Natural killer cell (primary cell): ENCODE data around the gene MTRR. TPM values are rescaled to one million over a fixed set of nuclear protein-coding genes. Genes with fewer than 3 reads are reported as not detected.
A peak's percentile ranks its signal among the peaks of the same experiment; 100 is the strongest.

Experiments used
- ATAC-seq, 3 donors: fragments of 150-1000 bp in 2 of 3; fragments of 200-7000 bp in 1 of 3; cut with Tn5 transposase; 1 replicate in 1 of 3; 2 replicates in 2 of 3; pipeline ENCODE4 v1.10.0; 2021; ENCODE audit warnings: mild to moderate bottlenecking in 2 of 3, moderate library complexity in 2 of 3
- DNase-seq, 2 donors: peaks; one replicate each; pipeline versions ENCODE4 v3.0.0 to v3.0.0-alpha.2; 2013 to 2021; ENCODE audit warnings: mixed read lengths in 1 of 2
- H3K27ac ChIP-seq: one replicate; pipeline ENCODE4 v1.5.1; 2013; ENCODE audit warnings: mild to moderate bottlenecking, low read length
- H3K27me3 ChIP-seq: one replicate; pipeline ENCODE4 v1.6.1; 2013; ENCODE audit warnings: low read length; ENCODE audit not compliant: control insufficient read depth, insufficient read depth
- H3K36me3 ChIP-seq: one replicate; pipeline ENCODE4 v1.6.1; 2013; ENCODE audit warnings: low read length; ENCODE audit not compliant: control insufficient read depth, insufficient read depth
- H3K4me1 ChIP-seq: one replicate; pipeline ENCODE4 v1.6.1; 2013; ENCODE audit warnings: low read length; ENCODE audit not compliant: control insufficient read depth, insufficient read depth
- H3K4me3 ChIP-seq: one replicate; pipeline ENCODE4 v1.5.1; 2013; ENCODE audit warnings: low read length
- H3K9me3 ChIP-seq: one replicate; pipeline ENCODE4 v1.6.1; 2013; ENCODE audit warnings: low read length; ENCODE audit not compliant: control insufficient read depth, insufficient read depth
- H3K27ac Mint-ChIP-seq, 2 donors: one replicate each; pipeline ENCODE4 v1.8.0; 2022; ENCODE audit warnings: mild to moderate bottlenecking in 2 of 2, mixed read lengths in 2 of 2, moderate library complexity in 1 of 2
- H3K27me3 Mint-ChIP-seq, 2 donors: one replicate each; pipeline ENCODE4 v1.8.0; 2022; ENCODE audit warnings: low read depth in 2 of 2, mixed read lengths in 2 of 2
- H3K36me3 Mint-ChIP-seq: one replicate; pipeline ENCODE4 v1.8.0; 2022; ENCODE audit warnings: mixed read lengths
- H3K4me1 Mint-ChIP-seq, 2 donors: one replicate each; pipeline ENCODE4 v1.8.0; 2022; ENCODE audit warnings: mixed read lengths in 2 of 2
- H3K4me3 Mint-ChIP-seq: one replicate; pipeline ENCODE4 v1.8.0; 2022; ENCODE audit warnings: mild to moderate bottlenecking, moderate library complexity, mixed read lengths
- H3K9me3 Mint-ChIP-seq, 2 donors: one replicate each; pipeline ENCODE4 v1.8.0; 2022; ENCODE audit warnings: mixed read lengths in 2 of 2
- WGBS: methylation state at CpG from one replicate; pipeline ENCODE4 v1.1.7; 2013; ENCODE audit warnings: missing lambda C conversion rate; ENCODE audit not compliant: insufficient coverage; 5-methylcytosine and 5-hydroxymethylcytosine counted together
- intact Hi-C: fragments of 100-400 bp; cut with micrococcal nuclease; formaldehyde crosslinking; loops from one replicate; pipeline ENCODE4 v1.14.2; 2022
- total RNA-seq, 4 donors: library from RNA; stranded (reverse); fragments of 120-200 nt in 1 of 4; gene quantifications; one replicate each; pipeline versions ENCODE4 v1.2.3 to v1.2.4, GENCODE V29; 2013 to 2022
- TF ChIP-seq, protein P1 (sequence below): fragments of 200-600 bp; IDR thresholded peaks from one replicate; pipeline ENCODE4 v1.8.0; 2022; ENCODE audit warnings: antibody characterized with exemption

MTRR gene
- 10 to 100 TPM; 55.7 to 78.4 (median 69.9) TPM for total RNA-seq
- total RNA-seq (2013), result 53.6 TPM

DNA sequence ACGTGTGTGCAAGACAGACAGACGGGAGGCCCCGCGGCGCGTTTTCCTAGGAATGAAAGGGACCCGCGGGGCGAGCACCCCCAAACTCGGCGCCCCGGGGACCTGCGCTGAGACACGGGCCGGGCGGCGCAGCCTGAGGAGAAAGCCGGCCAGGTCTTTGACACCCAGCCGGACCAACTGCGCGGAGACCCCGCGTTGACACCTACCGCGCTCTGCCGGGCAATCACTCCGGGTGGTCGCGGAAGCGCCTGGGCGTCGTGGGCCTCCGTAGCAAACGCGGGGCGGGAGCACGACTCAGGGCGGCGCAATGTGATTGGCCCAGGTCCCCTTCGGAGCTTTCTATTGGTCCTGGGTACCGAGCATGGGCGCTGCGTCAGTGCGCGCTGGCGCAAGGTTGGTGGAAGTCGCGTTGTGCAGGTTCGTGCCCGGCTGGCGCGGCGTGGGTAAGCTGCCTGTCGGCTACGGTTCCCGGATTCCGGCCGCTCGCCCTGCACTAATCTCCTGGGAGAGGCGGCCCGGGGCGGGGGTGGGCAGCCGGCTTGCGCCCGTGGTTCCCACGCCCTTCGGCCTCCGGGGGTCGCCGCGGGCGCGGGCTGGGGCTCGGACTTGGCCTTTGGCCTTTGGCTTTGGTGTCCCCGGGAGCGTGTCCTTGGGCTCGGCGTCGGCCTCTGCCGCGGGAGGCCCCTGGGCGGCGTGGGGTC, at the start of gene MTRR, which contains the start of gene FASTKD3:
TSS of gene MTRR (plus strand) at position 376 of the 701 bp plus-strand sequence. CDS start 1,647 bp downstream, outside the sequence.
TSS of gene FASTKD3 (minus strand) at position 259 of the 701 bp plus-strand sequence. CDS start 948 bp downstream, outside the sequence.
- peak; percentile 89 to 95 for DNase-seq
- Mint-ChIP-seq H3K9me3 (no peaks in the 10 kb centered on the region), H3K36me3 (no peaks in the 10 kb centered on the region), H3K4me3 (peak within 1 kb of the TSS; percentile 92), H3K4me1 (peaks cover 68 to 73% of the 10 kb centered on the region in 2 donors), H3K27ac (peak within 1 kb of the TSS; percentile 83 to 87), H3K27me3 (no peaks in the 10 kb centered on the region)
- TF ChIP-seq, protein P1, sequence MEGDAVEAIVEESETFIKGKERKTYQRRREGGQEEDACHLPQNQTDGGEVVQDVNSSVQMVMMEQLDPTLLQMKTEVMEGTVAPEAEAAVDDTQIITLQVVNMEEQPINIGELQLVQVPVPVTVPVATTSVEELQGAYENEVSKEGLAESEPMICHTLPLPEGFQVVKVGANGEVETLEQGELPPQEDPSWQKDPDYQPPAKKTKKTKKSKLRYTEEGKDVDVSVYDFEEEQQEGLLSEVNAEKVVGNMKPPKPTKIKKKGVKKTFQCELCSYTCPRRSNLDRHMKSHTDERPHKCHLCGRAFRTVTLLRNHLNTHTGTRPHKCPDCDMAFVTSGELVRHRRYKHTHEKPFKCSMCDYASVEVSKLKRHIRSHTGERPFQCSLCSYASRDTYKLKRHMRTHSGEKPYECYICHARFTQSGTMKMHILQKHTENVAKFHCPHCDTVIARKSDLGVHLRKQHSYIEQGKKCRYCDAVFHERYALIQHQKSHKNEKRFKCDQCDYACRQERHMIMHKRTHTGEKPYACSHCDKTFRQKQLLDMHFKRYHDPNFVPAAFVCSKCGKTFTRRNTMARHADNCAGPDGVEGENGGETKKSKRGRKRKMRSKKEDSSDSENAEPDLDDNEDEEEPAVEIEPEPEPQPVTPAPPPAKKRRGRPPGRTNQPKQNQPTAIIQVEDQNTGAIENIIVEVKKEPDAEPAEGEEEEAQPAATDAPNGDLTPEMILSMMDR, result no peak
- peak within 1 kb of the TSS; percentile 72 for H3K4me3 ChIP-seq
- peak; percentile 98 to 100 (median 99) for ATAC-seq
- H3K9me3 ChIP-seq, result no peaks in the 10 kb centered on the region
- peak within 1 kb of the TSS; percentile 61 for H3K27ac ChIP-seq
- peaks cover 12% of the 10 kb centered on the region for H3K36me3 ChIP-seq
- peaks cover 10% of the 10 kb centered on the region for H3K4me1 ChIP-seq
- no peaks in the 10 kb centered on the region for H3K27me3 ChIP-seq
- intact Hi-C loops, result no loop called here
- WGBS, result under 1% methylated on average over 83 of the region's 83 CpGs

DNA sequence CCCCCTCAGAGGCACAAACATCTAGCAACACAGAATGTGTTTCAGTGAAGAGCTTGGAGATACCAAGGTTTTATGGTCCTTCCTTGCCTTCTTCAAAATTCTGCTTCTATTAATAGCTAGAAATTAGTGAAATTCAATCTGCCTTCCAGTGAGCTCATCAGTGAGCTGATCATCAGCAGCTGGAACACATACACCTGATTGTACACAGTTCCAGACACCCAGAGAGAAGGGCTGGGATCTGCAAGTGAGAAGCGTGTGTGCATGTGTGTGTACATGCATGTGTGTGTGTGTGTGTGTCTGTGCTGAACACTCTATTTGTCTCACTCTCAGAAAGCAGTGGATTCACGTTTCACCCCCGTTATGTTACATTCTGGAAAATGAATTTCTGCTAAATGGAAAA, 46.5 kb upstream of the MTRR start:
- intact Hi-C loops, result no loop called here
- Histone ChIP-seq H3K9me3 (no peaks in the 10 kb centered on the region), H3K27ac (no peak overlapping the region), H3K4me1 (no peaks in the 10 kb centered on the region), H3K4me3 (no peak overlapping the region), H3K27me3 (no peaks in the 10 kb centered on the region), H3K36me3 (no peaks in the 10 kb centered on the region)
- TF ChIP-seq, protein P1, result no peak
- Mint-ChIP-seq H3K4me3 (no peak overlapping the region), H3K27me3 (peaks cover 8 to 15% of the 10 kb centered on the region in 2 donors), H3K9me3 (no peaks in the 10 kb centered on the region), H3K4me1 (peaks cover 0 to 3% of the 10 kb centered on the region in 2 donors), H3K36me3 (no peaks in the 10 kb centered on the region), H3K27ac (no peak overlapping the region)
- DNase-seq, result no peak
- ATAC-seq, result no peak
- WGBS, result 80% methylated on average over 3 of the region's 3 CpGs

DNA sequence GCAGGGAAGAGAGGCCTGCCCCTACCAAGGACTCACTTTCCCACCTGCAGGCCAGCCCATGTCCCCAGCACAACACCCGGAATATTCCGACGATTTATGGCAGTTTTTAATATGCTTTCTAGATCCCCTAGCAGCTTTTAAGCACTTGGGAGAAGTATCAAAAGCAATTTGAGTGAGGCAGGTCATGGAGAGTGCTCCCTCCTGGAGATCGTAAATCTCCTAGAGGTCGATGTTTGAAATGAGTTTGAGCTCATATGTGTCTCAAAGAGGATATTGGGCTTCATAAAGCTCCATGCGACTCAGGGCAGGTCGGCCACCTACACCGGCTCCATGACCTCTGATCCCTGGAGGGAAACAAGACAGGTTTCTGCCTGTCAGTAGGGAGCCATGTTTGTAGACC, 45.4 kb upstream of the MTRR start:
- 89% methylated on average over 8 of the region's 8 CpGs for WGBS
- DNase-seq, result no peak

More for the DNA sequence above, 45.4 kb upstream of the MTRR start:
- Histone ChIP-seq H3K27me3 (no peaks in the 10 kb centered on the region), H3K4me1 (no peaks in the 10 kb centered on the region), H3K9me3 (no peaks in the 10 kb centered on the region), H3K36me3 (no peaks in the 10 kb centered on the region), H3K27ac (no peak overlapping the region), H3K4me3 (no peak overlapping the region)
- Mint-ChIP-seq H3K27ac (no peak overlapping the region), H3K4me1 (peaks cover 0 to 3% of the 10 kb centered on the region in 2 donors), H3K36me3 (no peaks in the 10 kb centered on the region), H3K9me3 (no peaks in the 10 kb centered on the region), H3K4me3 (no peak overlapping the region), H3K27me3 (peaks cover 8 to 15% of the 10 kb centered on the region in 2 donors)
- intact Hi-C loops, result no loop called here
- ATAC-seq, result no peak
- TF ChIP-seq, protein P1, result no peak
